HG03064 (cell line): ENCODE results near the gene USH1G.
"Not testable (repeated sequence)": the region's sequence is repeated elsewhere in the genome, so short reads cannot be mapped to it uniquely, and the experiment has no call there.

Source experiments
- ATAC-seq: cut with Tn5 transposase; IDR thresholded peaks from one replicate; pipeline ENCODE4 v1.9.1; 2021; ENCODE audit warnings: low read depth; ENCODE audit not compliant: unreplicated experiment

The USH1G gene

GRCh38 chr17:74935585-74936469 is 12.8 kb upstream of the USH1G start, which contains the start of gene OTOP3:
Gene OTOP3 (plus strand): TSS chr17:74935898. CDS start chr17:74935922, 24 bp downstream.
- no peak for ATAC-seq

GRCh38 chr17:74935048-74935447 is 12.0 kb upstream of the USH1G start:
- no peak for ATAC-seq

- ATAC-seq, result no peak
Measured at GRCh38 chr17:74930535-74931036, 7.5 kb upstream of the USH1G start.

- ATAC-seq, result no peak
Measured at GRCh38 chr17:74928786-74929185, 5.7 kb upstream of the USH1G start.

- ATAC-seq, result no peak
Measured at GRCh38 chr17:74925242-74925641, 2.2 kb upstream of the USH1G start.

GRCh38 chr17:74924250-74924948 is 1.3 kb upstream of the USH1G start, which contains the start of gene OTOP2:
Gene OTOP2 (plus strand): TSS chr17:74924273. CDS start chr17:74924633, 360 bp downstream.
- ATAC-seq, result no peak

GRCh38 chr17:74923538-74924249 is 639 bp upstream of the USH1G start:
- ATAC-seq, result no peak

GRCh38 chr17:74922172-74922571 is 883 bp downstream of the USH1G start:
- no peak for ATAC-seq

GRCh38 chr17:74921769-74922168 is 1.3 kb downstream of the USH1G start:
- no peak for ATAC-seq

- no peak for ATAC-seq
Measured at GRCh38 chr17:74921026-74921681, 1.9 kb downstream of the USH1G start.

- no peak for ATAC-seq
Measured at GRCh38 chr17:74920642-74921025, 2.4 kb downstream of the USH1G start.

- no peak for ATAC-seq
Measured at GRCh38 chr17:74920306-74920620, 2.8 kb downstream of the USH1G start.

GRCh38 chr17:74919440-74920305 is 3.4 kb downstream of the USH1G start:
- no peak for ATAC-seq

- ATAC-seq, result no peak
Measured at GRCh38 chr17:74918906-74919305, 4.1 kb downstream of the USH1G start.

GRCh38 chr17:74917430-74917829 is 5.6 kb downstream of the USH1G start:
- ATAC-seq, result no peak

- ATAC-seq, result no peak
Measured at GRCh38 chr17:74916851-74917199, 6.2 kb downstream of the USH1G start.

GRCh38 chr17:74916136-74916850 is 6.8 kb downstream of the USH1G start:
- no peak for ATAC-seq

GRCh38 chr17:74911423-74911822 is 11.6 kb downstream of the USH1G start:
- ATAC-seq, result not testable (repeated sequence)

- not testable (repeated sequence) for ATAC-seq
Measured at GRCh38 chr17:74909097-74909496, 14.0 kb downstream of the USH1G start.
